Caki2 (cell line): ENCODE results near the gene RARRES2. TPM values are rescaled to one million over a fixed set of nuclear protein-coding genes. Genes with fewer than 3 reads are reported as not detected.

Source experiments
- DNase-seq: peaks from one replicate; pipeline ENCODE4 v3.0.0-alpha.2; 2015; ENCODE audit warnings: low read depth
- in situ Hi-C: cut with HindIII; loops from 2 replicates; pipeline ENCODE4 v1.10.0; 2016; ENCODE audit warnings: low sequenced_read_pairs, low pct_unique_long_range_greater_than_20kb, mixed read lengths
- total RNA-seq: library from RNA; depleted of rRNA; stranded (reverse); fragments of >200 nt; shearing (Covaris generic); gene quantifications from 2 replicates; pipeline ENCODE4 v1.2.3, GENCODE V29; 2014; ENCODE audit warnings: low replicate concordance

Gene RARRES2
- total RNA-seq, 1 experiment from 2014 or later = 2.7 TPM

- DNase-seq = no peak
- in situ Hi-C loops = no loop called here
These were observed 26.3 kb upstream of the RARRES2 start for GRCh38 chr7:150367677-150368095.

GRCh38 chr7:150365673-150366398 lies 24.4 kb upstream of the RARRES2 start:
- in situ Hi-C loops = no loop called here
- peak; percentile 29 for DNase-seq

- in situ Hi-C loops = no loop called here
- no peak for DNase-seq
These were observed 23.8 kb upstream of the RARRES2 start for GRCh38 chr7:150365194-150365593.

- in situ Hi-C loops = no loop called here
- no peak for DNase-seq
These were observed 22.4 kb upstream of the RARRES2 start for GRCh38 chr7:150363872-150364271.

DNA sequence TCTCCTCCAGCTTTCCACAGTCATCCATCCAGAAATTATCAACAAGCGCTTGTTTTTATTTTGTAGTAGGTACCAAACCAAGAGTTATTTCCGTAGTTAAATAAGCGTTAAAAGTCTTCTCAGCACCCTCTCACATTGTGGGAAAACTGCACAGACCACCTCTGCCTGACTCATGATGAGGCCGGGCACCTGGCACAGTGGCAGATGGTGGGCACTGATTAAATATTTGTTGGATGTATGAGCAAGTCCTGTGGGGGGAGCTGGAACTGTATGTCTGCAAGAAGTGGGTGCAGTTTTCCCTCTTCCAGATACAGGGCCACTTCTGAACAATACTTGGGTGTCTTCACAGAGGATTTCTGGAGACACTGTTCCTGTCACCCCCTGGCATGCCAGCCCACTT lies 21.9 kb upstream of the RARRES2 start:
- in situ Hi-C loops = no loop called here
- DNase-seq = no peak

- DNase-seq = no peak
- in situ Hi-C loops = no loop called here
These were observed 20.6 kb upstream of the RARRES2 start for GRCh38 chr7:150361807-150362621.

DNA sequence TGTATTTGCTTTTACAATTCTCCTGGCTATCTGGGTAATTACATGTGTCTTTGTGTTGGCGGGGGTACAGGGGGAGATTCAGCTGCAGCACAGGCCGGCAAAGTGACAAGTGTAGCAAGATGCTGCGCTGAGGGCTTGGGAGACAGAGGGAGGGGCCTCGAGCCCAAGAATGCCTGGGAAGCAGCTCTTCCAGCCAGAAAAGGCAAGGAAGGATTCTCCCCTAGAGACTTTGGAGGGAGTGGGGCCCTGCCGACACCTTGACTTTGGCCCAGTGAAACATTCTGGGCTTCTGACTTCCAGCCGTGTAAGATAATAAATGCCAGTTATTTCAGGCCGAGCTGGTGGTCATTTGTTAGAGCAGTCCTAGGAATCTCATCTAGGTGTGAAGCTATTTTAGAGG lies 20.0 kb upstream of the RARRES2 start:
- DNase-seq = no peak
- in situ Hi-C loops = no loop called here

- in situ Hi-C loops = no loop called here
- DNase-seq = no peak
These were observed 19.1 kb upstream of the RARRES2 start for GRCh38 chr7:150360363-150361058.

DNA sequence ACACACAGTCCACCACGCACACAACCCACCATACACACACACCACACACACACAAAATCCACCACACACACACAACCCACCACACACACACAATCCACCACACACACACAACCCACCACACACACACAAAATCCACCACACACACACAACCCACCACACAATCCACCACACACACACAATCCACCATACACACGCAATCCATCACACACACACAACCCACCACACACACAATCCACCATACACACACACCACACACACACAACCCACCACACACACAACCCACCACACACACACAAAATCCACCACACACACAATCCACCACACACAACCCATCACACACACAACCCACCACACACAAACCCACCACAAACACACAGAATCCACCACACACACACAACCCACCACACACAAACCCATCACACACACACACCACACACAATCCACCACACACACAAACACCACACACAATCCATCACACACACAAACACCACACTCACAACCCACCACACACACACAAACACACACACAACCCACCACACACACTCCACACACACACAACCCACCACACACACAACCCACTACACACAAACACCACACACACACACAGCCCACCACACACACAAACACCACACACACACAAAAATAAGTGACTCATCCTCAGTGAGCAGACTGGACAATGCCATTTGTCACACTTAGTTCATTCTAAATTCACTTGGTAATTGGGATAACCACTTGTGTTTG lies 18.4 kb upstream of the RARRES2 start:
- in situ Hi-C loops = no loop called here
- DNase-seq = no peak

GRCh38 chr7:150358988-150359621 lies 17.7 kb upstream of the RARRES2 start:
- in situ Hi-C loops = no loop called here
- DNase-seq = no peak

- in situ Hi-C loops = no loop called here
- no peak for DNase-seq
These were observed 17.0 kb upstream of the RARRES2 start for GRCh38 chr7:150358433-150358832.

DNA sequence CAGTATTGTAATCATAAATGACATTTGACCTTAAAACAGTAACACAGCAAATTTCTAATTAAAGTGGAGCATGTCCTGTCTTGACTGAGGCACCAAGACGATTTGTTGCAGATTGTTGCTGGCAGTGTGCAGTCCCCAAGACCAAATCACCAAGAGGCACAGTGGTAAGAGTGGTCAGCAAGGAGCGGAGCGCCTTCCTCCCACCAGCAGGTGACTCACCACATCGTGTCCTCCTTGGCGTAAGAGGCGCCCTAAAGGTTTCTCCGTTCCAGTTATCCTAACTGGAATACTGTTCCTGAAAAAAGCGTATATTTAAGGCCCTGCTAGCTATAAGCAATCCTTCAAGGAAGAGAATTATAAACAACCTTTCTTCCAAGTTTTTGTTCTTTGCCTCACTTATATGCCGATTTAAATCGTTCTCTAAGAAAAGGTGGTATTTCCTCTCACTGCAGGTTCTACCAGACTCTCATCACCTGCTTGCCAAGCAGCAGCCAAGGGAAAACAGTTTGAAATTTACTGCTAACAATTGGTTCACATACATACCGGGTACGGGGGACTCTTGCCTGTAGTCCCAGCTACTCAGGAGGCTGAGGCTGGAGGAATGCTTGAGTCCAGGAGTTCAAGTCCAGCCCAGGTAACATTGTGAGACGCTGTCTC lies 16.5 kb upstream of the RARRES2 start:
- no peak for DNase-seq

GRCh38 chr7:150357270-150357669 lies 15.8 kb upstream of the RARRES2 start:
- in situ Hi-C loops = no loop called here
- DNase-seq = no peak

More for the DNA sequence above, 16.5 kb upstream of the RARRES2 start:
- in situ Hi-C loops = no loop called here

DNA sequence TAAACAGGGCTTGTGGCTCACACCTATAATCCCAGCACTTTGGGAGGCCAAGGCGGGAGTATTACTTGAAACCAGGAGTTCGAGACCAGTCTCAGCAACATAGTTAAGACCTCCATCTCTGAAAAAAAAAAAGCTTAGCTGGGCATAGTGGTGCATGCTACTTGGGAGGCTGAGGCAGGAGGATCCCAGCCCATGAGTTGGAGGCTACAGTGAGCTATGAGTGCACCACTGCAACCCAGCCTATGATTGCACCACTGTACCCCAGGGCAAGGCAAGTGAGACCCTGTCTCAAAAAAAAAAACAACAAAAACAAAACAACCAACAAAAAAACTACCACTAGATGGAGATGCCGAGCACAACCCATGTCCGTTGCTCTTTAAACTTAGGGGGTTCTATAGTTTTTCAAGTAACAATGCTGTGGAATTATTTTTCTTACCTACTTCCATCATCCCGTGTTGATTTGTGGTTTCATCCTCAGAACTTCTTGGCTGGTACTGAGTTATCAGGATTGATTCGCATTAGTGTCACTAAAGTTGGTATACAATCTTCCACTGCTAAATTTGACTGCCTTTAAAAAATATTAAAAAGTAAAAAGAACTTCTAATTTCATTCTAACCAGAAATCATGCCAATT lies 15.0 kb upstream of the RARRES2 start:
- DNase-seq = peak; percentile 46
- in situ Hi-C loops = no loop called here

DNA sequence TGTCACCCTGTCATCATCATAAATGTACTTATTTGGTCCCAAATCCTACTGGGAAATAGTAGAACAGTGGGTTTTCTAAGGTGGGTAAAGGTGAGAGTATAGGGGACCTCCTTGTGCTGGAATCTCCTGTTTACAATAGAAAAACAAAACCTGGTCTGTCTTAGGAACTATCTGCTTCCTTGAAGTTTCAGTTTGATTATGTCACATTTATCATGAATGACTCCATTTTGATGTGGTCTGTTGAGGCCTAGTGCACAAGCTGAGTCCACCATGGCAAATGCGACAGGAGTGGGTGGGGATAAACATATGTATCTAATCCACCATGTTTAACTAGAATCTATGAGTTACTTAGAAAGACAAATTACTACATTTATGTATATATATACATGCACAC lies 14.2 kb upstream of the RARRES2 start:
- DNase-seq = no peak
- in situ Hi-C loops = no loop called here

DNA sequence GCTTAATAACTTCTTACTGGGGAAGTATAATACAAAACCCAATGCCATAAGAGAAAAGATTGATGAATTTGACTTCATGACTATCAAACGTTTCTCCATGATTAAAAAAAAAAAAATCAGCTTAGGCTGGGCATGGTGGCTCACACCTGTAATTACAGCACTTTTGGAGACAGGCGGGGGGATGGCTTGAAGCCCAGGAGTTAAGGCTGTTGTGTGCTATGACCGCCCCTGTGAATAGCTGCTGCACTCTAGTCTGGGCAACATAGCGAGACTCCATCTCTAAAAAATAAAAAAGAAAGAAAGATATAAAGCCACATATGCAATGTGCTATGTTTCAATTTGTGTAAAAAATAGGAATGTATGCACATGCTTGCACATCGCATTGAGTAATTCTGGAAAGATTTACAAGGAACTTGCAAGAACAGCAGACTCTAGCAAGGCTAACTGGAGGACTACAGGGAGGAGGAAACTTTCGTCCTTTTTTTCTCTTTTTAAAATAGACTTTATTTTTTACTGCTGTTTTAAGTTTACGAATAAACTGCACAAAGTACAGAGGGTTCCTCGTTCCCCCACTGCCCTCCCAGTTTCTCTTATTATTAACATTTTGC lies 10.3 kb upstream of the RARRES2 start:
- in situ Hi-C loops = no loop called here
- DNase-seq = no peak

- in situ Hi-C loops = no loop called here
- DNase-seq = no peak
These were observed 5.5 kb upstream of the RARRES2 start for GRCh38 chr7:150346922-150347321.
